HEK293 (cell line): ENCODE data around the gene MSRB1.

ENCODE experiments used
- ZNF112 ChIP-seq: fragments of 450-650 bp; formaldehyde crosslinking; IDR thresholded peaks from 2 replicates; pipeline ENCODE4 v1.5.0; 2017; ENCODE audit warnings: missing biosample characterization, missing genetic modification characterization
- ZNF366 ChIP-seq: fragments of 450-650 bp; formaldehyde crosslinking; conservative IDR thresholded peaks from 2 replicates; pipeline ENCODE4 v1.5.1; 2016; ENCODE audit warnings: missing biosample characterization, missing genetic modification characterization

DNA sequence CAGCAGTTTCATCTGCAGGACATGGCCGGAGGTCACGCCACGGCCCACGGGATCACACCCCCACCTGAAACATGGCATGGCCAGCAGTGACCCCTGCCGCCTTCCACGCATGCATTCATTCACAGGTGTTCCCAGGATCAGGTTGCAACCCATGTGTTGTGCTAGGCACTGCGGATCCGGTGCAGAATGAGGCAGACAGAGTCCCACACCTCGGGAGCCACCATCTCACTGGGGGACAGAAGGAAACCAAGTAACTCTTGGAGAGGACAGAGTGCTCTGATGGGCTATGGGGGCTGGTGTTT lies 4.3 kb upstream of the MSRB1 start:
- no peak for TF ChIP-seq ZNF366 (tag by site-specific recombination)
- no peak for TF ChIP-seq ZNF112 (tag by site-specific recombination)
